ENCODE measurements around the gene PNO1.
A peak's percentile ranks its signal among the peaks of the same experiment; 100 is the strongest.
"Not testable (repeated sequence)": the region's sequence is repeated elsewhere in the genome, so short reads cannot be mapped to it uniquely, and the experiment has no call there.

The PNO1 gene

DNA sequence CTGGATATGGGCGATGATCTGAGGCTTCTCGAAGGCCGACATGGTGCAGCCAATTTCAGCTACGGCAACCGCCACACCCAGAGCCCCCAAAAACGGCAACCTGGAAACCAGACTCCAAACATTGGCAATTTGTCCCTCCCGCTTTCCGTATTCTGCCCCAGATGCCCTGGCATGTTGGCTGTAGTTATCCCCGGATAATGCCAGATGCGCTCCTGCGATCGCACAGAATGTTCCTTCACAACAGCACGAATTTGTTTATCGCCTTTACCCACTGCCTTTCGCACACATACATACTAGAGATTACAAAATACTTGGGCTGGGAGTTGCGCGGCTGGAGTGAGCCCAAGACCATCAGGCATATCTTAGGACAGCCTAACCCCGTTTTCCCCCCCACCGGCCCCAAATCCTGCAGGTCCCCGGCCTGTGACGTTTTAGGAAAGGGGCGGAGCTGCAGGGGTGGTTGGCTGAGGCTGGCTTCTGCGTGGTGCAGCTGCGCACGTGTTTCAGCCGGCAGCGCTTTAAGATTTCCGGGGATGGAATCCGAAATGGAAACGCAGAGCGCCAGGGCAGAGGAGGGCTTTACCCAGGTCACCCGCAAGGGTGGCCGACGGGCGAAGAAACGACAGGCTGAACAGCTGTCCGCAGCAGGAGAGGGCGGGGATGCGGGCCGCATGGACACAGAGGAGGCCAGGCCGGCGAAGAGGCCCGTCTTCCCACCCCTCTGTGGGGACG lies at the start of gene PNO1:
Gene PNO1 (plus strand): TSS at position 487 of the 732 bp plus-strand sequence. CDS start 47 bp downstream, at position 534.
- H3K9ac ChIP-seq, result peak within 1 kb of the TSS; percentile 81
- H3K27ac ChIP-seq, result peak within 1 kb of the TSS; percentile 84
- H3K4me2 ChIP-seq, result peak within 1 kb of the TSS; percentile 98
- peaks cover 69% of the 10 kb centered on the region for H3K79me2 ChIP-seq (ENCODE audit: insufficient read depth, low read depth)
- peak within 1 kb of the TSS; percentile 86 for H3K4me3 ChIP-seq (IDR thresholded peaks at IDR 0.05; ENCODE audit: insufficient read depth, low read depth, low read length)
- 0 out of 2 replicates have a peak, but pooled peaks cover 4% of the 10 kb centered on the region for H4K20me1 ChIP-seq (ENCODE audit: insufficient read depth)
- H3K27me3 ChIP-seq (ENCODE audit: insufficient read depth, low read depth), result no peaks in the 10 kb centered on the region
- peaks cover 11% of the 10 kb centered on the region; the same call in 1 of the 2 replicates for H3K36me3 ChIP-seq (ENCODE audit: insufficient read depth)
- H3K4me1 ChIP-seq (ENCODE audit: low read depth, poor library complexity, severe bottlenecking), result peaks cover 24% of the 10 kb centered on the region
- TF ChIP-seq, protein P1, sequence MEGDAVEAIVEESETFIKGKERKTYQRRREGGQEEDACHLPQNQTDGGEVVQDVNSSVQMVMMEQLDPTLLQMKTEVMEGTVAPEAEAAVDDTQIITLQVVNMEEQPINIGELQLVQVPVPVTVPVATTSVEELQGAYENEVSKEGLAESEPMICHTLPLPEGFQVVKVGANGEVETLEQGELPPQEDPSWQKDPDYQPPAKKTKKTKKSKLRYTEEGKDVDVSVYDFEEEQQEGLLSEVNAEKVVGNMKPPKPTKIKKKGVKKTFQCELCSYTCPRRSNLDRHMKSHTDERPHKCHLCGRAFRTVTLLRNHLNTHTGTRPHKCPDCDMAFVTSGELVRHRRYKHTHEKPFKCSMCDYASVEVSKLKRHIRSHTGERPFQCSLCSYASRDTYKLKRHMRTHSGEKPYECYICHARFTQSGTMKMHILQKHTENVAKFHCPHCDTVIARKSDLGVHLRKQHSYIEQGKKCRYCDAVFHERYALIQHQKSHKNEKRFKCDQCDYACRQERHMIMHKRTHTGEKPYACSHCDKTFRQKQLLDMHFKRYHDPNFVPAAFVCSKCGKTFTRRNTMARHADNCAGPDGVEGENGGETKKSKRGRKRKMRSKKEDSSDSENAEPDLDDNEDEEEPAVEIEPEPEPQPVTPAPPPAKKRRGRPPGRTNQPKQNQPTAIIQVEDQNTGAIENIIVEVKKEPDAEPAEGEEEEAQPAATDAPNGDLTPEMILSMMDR (conservative IDR thresholded peaks at IDR 0.05; ENCODE audit: low read depth, low read length), result no peak
- H2AFZ ChIP-seq (ENCODE audit: low read depth), result peak within 1 kb of the TSS; percentile 64

DNA sequence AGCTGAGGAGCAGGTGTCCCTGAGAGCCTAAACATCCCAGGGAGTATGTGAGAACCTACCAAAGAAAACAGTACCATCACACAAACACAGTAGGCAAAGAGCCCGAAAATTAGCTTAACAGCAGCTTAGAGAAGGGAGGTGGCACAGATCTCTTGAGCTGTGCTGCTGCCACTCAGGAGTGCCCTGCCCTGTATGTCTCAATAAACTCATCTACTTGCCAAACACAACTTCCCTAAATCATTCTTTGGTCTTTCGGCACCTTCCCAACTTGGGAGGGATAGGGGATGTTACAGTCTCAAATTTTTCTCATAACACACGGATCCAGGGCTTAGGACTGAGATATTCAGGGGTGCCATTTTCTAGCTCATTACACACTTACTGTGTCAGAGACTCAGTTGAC lies 49.6 kb upstream of the PNO1 start:
- H3K4me3 ChIP-seq (IDR thresholded peaks at IDR 0.05; ENCODE audit: insufficient read depth, low read depth, low read length), result no peak overlapping the region
- H2AFZ ChIP-seq (ENCODE audit: low read depth), result no peak overlapping the region
- no peaks in the 10 kb centered on the region for H4K20me1 ChIP-seq (ENCODE audit: insufficient read depth)
- H3K27ac ChIP-seq, result no peak overlapping the region
- H3K79me2 ChIP-seq (ENCODE audit: insufficient read depth, low read depth), result no peaks in the 10 kb centered on the region
- H3K4me2 ChIP-seq, result no peak overlapping the region
- no peaks in the 10 kb centered on the region for H3K27me3 ChIP-seq (ENCODE audit: insufficient read depth, low read depth)
- H3K36me3 ChIP-seq (ENCODE audit: insufficient read depth), result no peaks in the 10 kb centered on the region
- TF ChIP-seq, protein P1 (conservative IDR thresholded peaks at IDR 0.05; ENCODE audit: low read depth, low read length), result no peak
- no peak overlapping the region for H3K9ac ChIP-seq
- H3K4me1 ChIP-seq (ENCODE audit: low read depth, poor library complexity, severe bottlenecking), result no peaks in the 10 kb centered on the region

DNA sequence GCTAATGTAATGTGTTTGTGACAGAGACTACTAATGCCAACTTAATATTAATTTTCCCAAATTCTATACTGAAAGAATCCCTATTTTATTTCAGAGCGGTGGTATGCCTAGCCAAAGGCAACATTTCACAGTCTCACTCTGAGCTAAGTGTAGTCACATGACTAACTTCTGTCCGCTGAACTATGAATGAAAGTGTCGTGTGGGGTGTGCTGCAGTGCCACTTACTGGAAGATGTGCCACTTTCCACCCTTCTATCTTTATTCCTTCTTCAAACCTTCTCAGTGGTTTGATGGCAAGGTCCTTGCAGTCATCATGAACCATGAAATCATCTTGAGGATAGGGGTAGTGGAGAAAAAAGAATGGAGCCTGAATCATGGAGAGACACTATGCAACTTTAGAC lies 47.6 kb upstream of the PNO1 start:
- no peak overlapping the region for H3K27ac ChIP-seq
- no peaks in the 10 kb centered on the region for H3K79me2 ChIP-seq (ENCODE audit: insufficient read depth, low read depth)
- no peaks in the 10 kb centered on the region for H3K36me3 ChIP-seq (ENCODE audit: insufficient read depth)
- H3K27me3 ChIP-seq (ENCODE audit: insufficient read depth, low read depth), result no peaks in the 10 kb centered on the region
- H3K4me3 ChIP-seq (IDR thresholded peaks at IDR 0.05; ENCODE audit: insufficient read depth, low read depth, low read length), result no peak overlapping the region
- no peak overlapping the region for H3K9ac ChIP-seq
- H2AFZ ChIP-seq (ENCODE audit: low read depth), result no peak overlapping the region
- TF ChIP-seq, protein P1 (conservative IDR thresholded peaks at IDR 0.05; ENCODE audit: low read depth, low read length), result no peak
- no peaks in the 10 kb centered on the region for H4K20me1 ChIP-seq (ENCODE audit: insufficient read depth)
- no peak overlapping the region for H3K4me2 ChIP-seq
- no peaks in the 10 kb centered on the region for H3K4me1 ChIP-seq (ENCODE audit: low read depth, poor library complexity, severe bottlenecking)

DNA sequence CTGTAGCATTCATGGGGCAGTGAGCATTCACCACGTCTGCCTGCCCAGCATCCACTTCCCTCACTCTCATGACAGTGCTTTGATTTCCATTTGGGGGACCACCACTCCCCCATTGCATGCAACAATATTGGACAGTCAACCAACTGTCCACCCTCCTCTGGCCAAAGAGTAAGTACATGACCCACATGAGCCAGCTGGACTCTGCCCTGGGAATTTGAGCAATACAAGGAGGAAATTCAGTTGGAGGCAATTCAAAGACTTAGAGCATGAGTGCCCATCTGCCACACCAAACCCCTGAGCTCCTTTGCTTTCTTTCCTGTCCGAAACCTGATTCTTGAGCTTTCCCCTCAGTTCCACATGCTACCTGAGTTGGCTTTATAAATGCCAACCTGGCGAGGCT lies 41.7 kb upstream of the PNO1 start:
- Histone ChIP-seq H3K79me2 (ENCODE audit: insufficient read depth, low read depth) (no peaks in the 10 kb centered on the region), H4K20me1 (ENCODE audit: insufficient read depth) (no peaks in the 10 kb centered on the region), H3K9ac (no peak overlapping the region), H3K27ac (no peak overlapping the region), H3K4me1 (ENCODE audit: low read depth, poor library complexity, severe bottlenecking) (peaks cover 4% of the 10 kb centered on the region), H3K27me3 (ENCODE audit: insufficient read depth, low read depth) (no peaks in the 10 kb centered on the region), H3K4me2 (no peak overlapping the region), H2AFZ (ENCODE audit: low read depth) (no peak overlapping the region), H3K36me3 (ENCODE audit: insufficient read depth) (no peaks in the 10 kb centered on the region), H3K4me3 (IDR thresholded peaks at IDR 0.05; ENCODE audit: insufficient read depth, low read depth, low read length) (no peak overlapping the region)
- TF ChIP-seq, protein P1 (conservative IDR thresholded peaks at IDR 0.05; ENCODE audit: low read depth, low read length), result no peak

DNA sequence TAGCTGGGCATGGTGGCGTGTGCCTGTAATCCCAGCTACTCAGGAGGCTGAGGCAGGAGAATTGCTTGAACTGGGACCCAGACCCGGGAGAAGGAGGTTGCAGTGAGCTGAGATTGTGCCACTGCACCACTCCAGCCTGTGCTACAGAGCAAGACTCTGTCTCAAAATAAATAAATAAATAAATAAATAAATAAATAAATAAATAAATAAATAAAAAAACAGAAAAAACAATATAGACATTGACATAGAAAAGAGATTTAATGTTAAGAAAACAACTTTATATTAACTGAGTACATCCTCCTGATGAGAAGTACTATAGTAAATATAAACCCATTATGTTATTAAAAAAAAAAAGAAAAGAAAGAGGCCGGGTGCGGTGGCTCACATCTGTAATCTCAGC lies 39.8 kb upstream of the PNO1 start:
- H3K27ac ChIP-seq; H3K36me3 ChIP-seq (ENCODE audit: insufficient read depth); H3K4me3 ChIP-seq (IDR thresholded peaks at IDR 0.05; ENCODE audit: insufficient read depth, low read depth, low read length); H4K20me1 ChIP-seq (ENCODE audit: insufficient read depth); H3K27me3 ChIP-seq (ENCODE audit: insufficient read depth, low read depth); H3K4me2 ChIP-seq; H3K9ac ChIP-seq; H3K79me2 ChIP-seq (ENCODE audit: insufficient read depth, low read depth); H2AFZ ChIP-seq (ENCODE audit: low read depth): not testable (repeated sequence)
- H3K4me1 ChIP-seq (ENCODE audit: low read depth, poor library complexity, severe bottlenecking), result peaks cover 23% of the 10 kb centered on the region
